GM12875 (cell line): Measurements from ENCODE around the gene SLCO3A1.

Experiments
- H3K4me3 ChIP-seq: one replicate; pipeline ENCODE4 v1.5.1; 2011; ENCODE audit warnings: low read depth, low read length, control low read depth
- TF ChIP-seq, protein P1 (sequence below): IDR thresholded peaks from 2 replicates; pipeline ENCODE4 v1.5.1; 2011; ENCODE audit warnings: low read depth, mild to moderate bottlenecking, control low read depth, inconsistent platforms, low read length, moderate library complexity, borderline replicate concordance; ENCODE audit not compliant: insufficient read depth

SLCO3A1 gene

DNA sequence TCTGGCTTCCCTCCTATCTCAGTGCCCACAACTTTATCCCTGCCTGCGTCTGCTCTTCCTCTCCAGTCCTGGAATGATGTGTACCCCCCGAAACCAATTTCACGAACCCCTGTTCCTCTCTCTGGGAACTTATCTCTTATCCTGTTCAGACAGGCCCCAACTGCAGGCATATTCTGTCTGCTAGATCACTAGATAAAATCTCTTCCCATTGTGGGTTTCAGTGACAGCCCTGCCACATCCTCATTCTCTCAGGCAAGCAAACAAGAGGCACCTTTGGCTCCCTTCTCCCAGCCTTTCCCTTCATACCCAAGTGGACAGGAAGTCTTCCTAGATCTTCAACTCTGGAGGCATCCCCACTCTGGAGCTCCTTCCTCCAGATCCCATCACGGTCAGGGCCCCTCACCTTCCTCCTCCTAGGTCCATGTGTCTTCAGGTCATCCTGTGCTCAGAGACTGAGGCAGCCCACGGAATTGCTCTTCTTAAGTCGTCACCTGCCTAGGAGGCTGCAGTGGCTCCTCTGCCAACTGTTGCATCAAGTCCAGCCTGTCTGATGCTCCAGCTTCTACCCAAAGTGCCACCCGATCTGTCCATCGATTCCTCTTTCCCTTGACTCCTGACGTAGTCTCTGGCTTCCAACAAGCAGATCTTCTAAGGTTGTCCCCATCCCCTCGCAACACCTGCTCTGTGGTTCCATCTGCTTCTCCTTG is 190.8 kb downstream of the SLCO3A1 start:
- TF ChIP-seq, protein P1, sequence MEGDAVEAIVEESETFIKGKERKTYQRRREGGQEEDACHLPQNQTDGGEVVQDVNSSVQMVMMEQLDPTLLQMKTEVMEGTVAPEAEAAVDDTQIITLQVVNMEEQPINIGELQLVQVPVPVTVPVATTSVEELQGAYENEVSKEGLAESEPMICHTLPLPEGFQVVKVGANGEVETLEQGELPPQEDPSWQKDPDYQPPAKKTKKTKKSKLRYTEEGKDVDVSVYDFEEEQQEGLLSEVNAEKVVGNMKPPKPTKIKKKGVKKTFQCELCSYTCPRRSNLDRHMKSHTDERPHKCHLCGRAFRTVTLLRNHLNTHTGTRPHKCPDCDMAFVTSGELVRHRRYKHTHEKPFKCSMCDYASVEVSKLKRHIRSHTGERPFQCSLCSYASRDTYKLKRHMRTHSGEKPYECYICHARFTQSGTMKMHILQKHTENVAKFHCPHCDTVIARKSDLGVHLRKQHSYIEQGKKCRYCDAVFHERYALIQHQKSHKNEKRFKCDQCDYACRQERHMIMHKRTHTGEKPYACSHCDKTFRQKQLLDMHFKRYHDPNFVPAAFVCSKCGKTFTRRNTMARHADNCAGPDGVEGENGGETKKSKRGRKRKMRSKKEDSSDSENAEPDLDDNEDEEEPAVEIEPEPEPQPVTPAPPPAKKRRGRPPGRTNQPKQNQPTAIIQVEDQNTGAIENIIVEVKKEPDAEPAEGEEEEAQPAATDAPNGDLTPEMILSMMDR = no peak
- no peak overlapping the region for H3K4me3 ChIP-seq

DNA sequence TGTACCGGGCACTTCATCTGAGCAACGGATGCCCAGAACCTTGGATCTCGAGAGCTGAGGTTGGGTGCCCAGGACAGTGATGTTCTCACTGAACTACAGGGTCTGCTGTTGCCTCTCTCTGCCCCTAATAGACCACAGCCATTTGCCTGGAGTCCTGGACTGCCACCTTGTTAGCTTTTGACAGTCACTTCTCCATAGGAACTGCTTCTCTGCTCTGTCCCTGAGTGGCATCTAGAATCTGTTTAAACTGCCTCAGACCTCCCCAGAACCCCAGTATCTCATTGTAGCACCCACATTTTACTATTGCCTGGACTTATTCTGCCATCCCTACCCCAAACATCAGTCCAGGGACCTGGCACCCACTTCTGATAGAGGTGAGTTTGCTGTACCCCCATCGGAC is 194.4 kb downstream of the SLCO3A1 start:
- no peak overlapping the region for H3K4me3 ChIP-seq
- TF ChIP-seq, protein P1 = no peak

DNA sequence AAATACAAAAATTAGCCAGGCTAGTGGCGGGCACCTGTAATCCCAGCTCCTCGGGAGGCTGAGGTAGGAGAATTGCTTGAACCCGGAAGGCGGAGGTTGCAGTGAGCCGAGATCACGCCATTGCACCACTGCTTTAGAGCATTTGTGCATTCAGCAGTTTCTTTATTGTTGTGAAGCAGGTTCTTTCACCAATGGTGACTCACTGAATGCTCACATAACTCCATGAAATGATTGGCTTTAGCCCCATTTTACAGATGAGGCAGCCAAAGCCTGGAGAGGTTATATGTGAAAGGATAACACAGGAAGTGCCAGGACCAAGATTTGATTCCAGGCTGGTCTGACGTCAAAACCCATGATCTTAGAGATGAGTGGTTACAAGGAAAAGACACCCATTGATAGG is 195.2 kb downstream of the SLCO3A1 start:
- TF ChIP-seq, protein P1 = no peak
- H3K4me3 ChIP-seq = no peak overlapping the region

DNA sequence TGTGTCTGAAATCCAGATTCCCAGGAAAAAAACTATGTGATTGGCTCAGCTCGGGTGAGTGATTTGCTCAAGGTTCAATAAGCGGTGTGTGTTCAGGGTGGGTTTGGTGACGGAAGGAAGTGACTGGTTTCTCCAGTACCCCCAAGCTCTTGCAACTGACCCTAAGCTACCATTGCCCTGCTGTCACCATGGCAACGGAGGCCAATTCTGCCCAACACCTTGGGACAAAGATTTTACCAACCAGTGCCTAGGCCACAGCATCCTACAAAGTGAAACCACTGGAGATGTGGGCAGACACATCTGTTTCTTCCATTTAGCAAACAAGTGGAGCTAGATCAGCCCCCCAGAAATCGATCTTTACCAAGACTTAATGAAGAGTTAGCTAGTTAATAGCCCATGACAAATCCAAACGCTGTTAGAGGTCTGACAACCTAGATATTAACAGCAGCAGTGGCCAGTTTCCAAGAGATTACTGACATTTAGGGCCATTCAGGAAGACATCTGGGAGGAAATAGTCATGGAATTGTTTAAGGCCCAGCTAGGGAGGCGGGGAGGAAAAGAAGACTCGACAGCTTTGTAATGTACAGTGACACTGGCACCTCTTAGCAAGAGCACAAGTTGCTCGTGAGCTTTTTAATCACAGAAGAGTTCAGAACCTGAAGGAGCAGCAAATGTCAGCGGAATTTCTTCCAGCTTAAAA is 195.9 kb downstream of the SLCO3A1 start:
- TF ChIP-seq, protein P1 = no peak

DNA sequence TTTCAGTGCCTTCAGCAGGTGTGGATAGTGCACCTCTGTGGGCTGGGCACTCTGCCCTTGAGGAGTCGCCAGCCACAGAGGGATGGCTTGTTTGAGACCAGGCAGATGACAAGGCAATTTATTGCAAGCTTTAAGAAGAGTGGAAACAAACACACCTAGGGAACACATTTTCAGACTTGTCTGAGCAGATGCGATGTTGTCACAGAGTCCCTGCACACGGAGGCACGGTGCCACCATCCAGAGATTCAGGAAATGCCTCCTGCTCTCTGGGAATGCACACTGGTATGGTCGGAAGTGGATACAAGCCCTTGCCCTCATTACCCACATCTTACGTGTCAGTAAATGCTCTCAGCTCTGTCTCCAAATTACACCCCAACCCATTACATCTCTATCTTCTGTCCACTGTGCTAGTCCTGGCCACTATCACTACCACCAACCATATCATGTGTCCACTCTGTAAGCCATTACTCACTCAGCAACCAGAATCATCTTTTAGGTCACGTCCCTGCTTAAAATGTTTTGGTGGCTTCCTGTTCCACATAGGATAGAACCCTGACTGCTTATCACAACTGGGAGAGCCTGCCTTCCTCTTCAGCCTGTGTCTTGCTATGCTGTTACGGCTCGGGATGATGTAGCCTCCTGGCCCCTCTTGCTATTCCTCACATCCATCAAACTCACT is 196.9 kb downstream of the SLCO3A1 start:
- no peak overlapping the region for H3K4me3 ChIP-seq
- TF ChIP-seq, protein P1 = no peak

More for the DNA sequence above, 195.9 kb downstream of the SLCO3A1 start:
- no peak overlapping the region for H3K4me3 ChIP-seq

DNA sequence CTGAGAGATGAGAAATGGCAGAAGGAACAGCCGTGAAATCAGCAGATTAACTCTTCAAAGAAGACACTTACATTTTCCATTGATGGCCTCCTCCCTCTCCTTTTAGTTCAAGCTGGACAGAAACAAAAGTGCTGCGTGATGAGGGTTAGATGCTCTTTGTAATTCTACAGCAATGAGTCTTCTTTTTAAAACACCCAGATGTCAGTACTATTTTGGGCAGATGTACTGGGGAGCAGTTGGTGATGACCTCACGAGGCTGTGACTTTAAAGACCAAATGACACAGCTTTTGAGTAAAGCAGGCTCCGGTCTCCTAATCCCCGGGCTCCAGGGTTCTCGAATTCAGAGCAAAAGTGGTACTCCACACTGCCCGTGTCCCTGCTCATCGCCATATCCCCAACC is 198.2 kb downstream of the SLCO3A1 start:
- no peak overlapping the region for H3K4me3 ChIP-seq
- TF ChIP-seq, protein P1 = no peak

DNA sequence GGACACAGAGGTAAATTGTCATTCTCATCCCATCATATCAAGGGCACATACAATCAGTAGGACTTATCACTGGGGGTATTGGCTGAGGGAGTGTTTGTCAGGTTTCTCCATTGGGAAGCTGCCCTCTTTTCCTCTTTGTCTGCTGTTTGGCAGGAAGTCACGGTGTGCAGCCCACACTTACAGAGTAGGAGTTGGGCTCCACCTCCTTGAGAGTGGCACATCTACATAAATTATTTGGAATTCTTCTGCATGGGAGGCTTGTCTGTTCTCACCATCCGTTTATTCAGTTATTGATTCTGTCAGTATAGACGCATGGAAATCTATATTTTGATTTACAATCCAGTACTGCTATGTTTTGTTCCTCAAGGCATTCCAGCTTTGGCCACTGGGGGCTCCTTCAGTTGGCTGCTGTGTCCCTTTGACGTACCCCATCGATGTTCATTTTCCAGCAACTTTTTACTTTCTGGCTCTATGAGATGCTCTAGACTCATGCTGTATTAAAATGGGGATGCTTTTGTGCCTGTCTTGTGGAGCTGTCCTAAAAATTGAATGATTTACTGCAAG is 200.3 kb downstream of the SLCO3A1 start:
- TF ChIP-seq, protein P1 = peak; percentile 53; the same call in 1 of the 2 replicates
- no peak overlapping the region for H3K4me3 ChIP-seq
